A673 (cell line): ENCODE measurements around the gene ZWILCH.

Source experiments
- CTCF ChIP-seq: fragments of 300-800, 200-600 bp; sonication (generic); conservative IDR thresholded peaks from 2 replicates; pipeline ENCODE4 v1.5.1; 2017; ENCODE audit warnings: low read depth, mild to moderate bottlenecking, antibody characterized with exemption, low read length, moderate library complexity, mixed read lengths
- EZH2 ChIP-seq: fragments of 200-600 bp; sonication (generic); IDR thresholded peaks from 2 replicates; pipeline ENCODE4 v1.6.1; 2017; ENCODE audit warnings: borderline replicate concordance, low read depth, mild to moderate bottlenecking, mixed read lengths, antibody characterized with exemption, low read length; ENCODE audit not compliant: poor library complexity, severe bottlenecking

- TF ChIP-seq CTCF (no peak), EZH2 (no peak)
Observed at GRCh38 chr15:66570842-66571478, 65.8 kb downstream of the ZWILCH start.
